OCI-M2 (cell line): ENCODE data around the gene HSPA1B.
"Not testable (repeated sequence)": the region's sequence is repeated elsewhere in the genome, so short reads cannot be mapped to it uniquely, and the experiment has no call there.

Experiments used
- DNase-seq: peaks from one replicate; lab custom pipeline; 2025; ENCODE audit not compliant: unreplicated experiment; lab: John Stamatoyannopoulos, UW

HSPA1B gene

GRCh38 chr6:31827286-31828079, at the start of gene HSPA1B:
HSPA1B (plus strand) TSS chr6:31827738; CDS start chr6:31827951, 213 bp downstream.
- peak; percentile 97 for DNase-seq

GRCh38 chr6:31778193-31778592, 49.3 kb upstream of the HSPA1B start:
- no peak for DNase-seq

- no peak for DNase-seq
Observed at GRCh38 chr6:31778999-31779885, 48.3 kb upstream of the HSPA1B start.

GRCh38 chr6:31779908-31780307, 47.6 kb upstream of the HSPA1B start:
- DNase-seq, result no peak

GRCh38 chr6:31780507-31781243, 46.9 kb upstream of the HSPA1B start:
- no peak for DNase-seq

- no peak for DNase-seq
Observed at GRCh38 chr6:31781244-31782125, 46.1 kb upstream of the HSPA1B start.

- no peak for DNase-seq
Observed at GRCh38 chr6:31782126-31782855, 45.2 kb upstream of the HSPA1B start.

- DNase-seq, result no peak
Observed at GRCh38 chr6:31784098-31784925, 43.2 kb upstream of the HSPA1B start.

- DNase-seq, result no peak
Observed at GRCh38 chr6:31785475-31785874, 42.1 kb upstream of the HSPA1B start.

GRCh38 chr6:31791324-31792089, 36.0 kb upstream of the HSPA1B start:
- DNase-seq, result peak; percentile 67

GRCh38 chr6:31792090-31792374, 35.5 kb upstream of the HSPA1B start:
- DNase-seq, result no peak

GRCh38 chr6:31792761-31793171, 34.8 kb upstream of the HSPA1B start:
- DNase-seq, result no peak

- DNase-seq, result not testable (repeated sequence)
Observed at GRCh38 chr6:31793927-31794245, 33.7 kb upstream of the HSPA1B start.

GRCh38 chr6:31794294-31794865, 33.2 kb upstream of the HSPA1B start:
- no peak for DNase-seq

GRCh38 chr6:31794866-31795615, 32.5 kb upstream of the HSPA1B start:
- no peak for DNase-seq

GRCh38 chr6:31795616-31796298, 31.8 kb upstream of the HSPA1B start, which contains the start of gene VARS1:
VARS1 (minus strand) TSS chr6:31795752; CDS start chr6:31795217, 535 bp downstream.
- peak; percentile 40 for DNase-seq

- no peak for DNase-seq
Observed at GRCh38 chr6:31796993-31797385, 30.5 kb upstream of the HSPA1B start.
